ENCODE results near the gene TCF12.

DNA sequence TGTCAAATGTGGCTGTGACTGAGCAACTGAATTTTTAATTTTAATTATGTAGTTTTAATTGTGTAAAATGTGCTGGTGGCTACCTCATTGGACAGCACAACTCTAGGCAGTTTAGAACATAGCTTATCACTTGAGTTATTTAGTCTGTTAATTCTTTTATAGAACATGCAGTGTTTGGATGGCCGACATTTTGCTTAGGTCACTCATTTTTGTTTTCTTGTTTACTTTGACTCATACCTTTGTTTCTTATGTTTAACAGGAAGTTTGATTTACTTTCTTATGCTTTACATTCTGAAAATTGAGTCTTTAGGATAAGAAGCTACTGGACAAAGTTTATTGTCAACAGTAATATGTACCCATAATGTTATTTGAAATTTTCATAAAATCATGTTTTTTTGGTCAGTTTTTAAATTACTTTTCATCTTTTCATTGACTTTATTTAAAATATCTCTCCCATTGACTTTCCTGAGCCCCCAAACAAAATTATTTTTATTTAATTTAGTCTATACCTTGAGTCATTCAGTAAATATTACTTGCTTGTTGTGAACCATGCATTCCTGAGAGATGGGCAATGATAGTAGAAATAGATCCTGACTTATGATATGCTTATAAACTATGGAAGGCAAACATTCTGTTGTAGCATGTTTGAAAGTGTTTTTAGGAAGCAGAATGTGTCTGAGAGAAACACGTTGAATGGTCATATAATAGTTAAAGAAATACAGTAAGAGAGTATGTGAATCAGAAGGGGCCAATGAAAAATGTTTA, 60.6 kb downstream of the TCF12 start:
- TF ChIP-seq, protein P1, sequence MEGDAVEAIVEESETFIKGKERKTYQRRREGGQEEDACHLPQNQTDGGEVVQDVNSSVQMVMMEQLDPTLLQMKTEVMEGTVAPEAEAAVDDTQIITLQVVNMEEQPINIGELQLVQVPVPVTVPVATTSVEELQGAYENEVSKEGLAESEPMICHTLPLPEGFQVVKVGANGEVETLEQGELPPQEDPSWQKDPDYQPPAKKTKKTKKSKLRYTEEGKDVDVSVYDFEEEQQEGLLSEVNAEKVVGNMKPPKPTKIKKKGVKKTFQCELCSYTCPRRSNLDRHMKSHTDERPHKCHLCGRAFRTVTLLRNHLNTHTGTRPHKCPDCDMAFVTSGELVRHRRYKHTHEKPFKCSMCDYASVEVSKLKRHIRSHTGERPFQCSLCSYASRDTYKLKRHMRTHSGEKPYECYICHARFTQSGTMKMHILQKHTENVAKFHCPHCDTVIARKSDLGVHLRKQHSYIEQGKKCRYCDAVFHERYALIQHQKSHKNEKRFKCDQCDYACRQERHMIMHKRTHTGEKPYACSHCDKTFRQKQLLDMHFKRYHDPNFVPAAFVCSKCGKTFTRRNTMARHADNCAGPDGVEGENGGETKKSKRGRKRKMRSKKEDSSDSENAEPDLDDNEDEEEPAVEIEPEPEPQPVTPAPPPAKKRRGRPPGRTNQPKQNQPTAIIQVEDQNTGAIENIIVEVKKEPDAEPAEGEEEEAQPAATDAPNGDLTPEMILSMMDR (IDR thresholded peaks at IDR 0.05; ENCODE audit: insufficient read depth, low read depth, low read length), result no peak
- no peak for TF ChIP-seq EZH2 (IDR thresholded peaks at IDR 0.05; ENCODE audit: insufficient read depth, low read length)
